Fibroblast of the conjunctiva (primary cell): ENCODE results near the gene PIP4K2C.
"Not testable (repeated sequence)": the region's sequence is repeated elsewhere in the genome, so short reads cannot be mapped to it uniquely, and the experiment has no call there.

ENCODE experiments used
- DNase-seq: peaks from one replicate; pipeline ENCODE4 v3.0.0-alpha.2; 2010; ENCODE audit warnings: low read depth

Gene PIP4K2C

GRCh38 chr12:57585156-57585555, 5.8 kb upstream of the PIP4K2C start:
- DNase-seq, result no peak

GRCh38 chr12:57586128-57586527, 4.9 kb upstream of the PIP4K2C start:
- DNase-seq, result no peak

GRCh38 chr12:57586832-57587429, 4.1 kb upstream of the PIP4K2C start:
- no peak for DNase-seq

- DNase-seq, result not testable (repeated sequence)
These were observed 1.9 kb upstream of the PIP4K2C start for GRCh38 chr12:57588951-57589610.

GRCh38 chr12:57590479-57590863, 521 bp upstream of the PIP4K2C start:
- no peak for DNase-seq

- no peak for DNase-seq
These were observed 862 bp downstream of the PIP4K2C start for GRCh38 chr12:57591782-57592325.

- no peak for DNase-seq
These were observed 1.7 kb downstream of the PIP4K2C start for GRCh38 chr12:57592551-57593165.

GRCh38 chr12:57593187-57593586, 2.2 kb downstream of the PIP4K2C start:
- DNase-seq, result no peak

- no peak for DNase-seq
These were observed 9.4 kb downstream of the PIP4K2C start for GRCh38 chr12:57600395-57600794.

- DNase-seq, result no peak
These were observed 11.6 kb downstream of the PIP4K2C start for GRCh38 chr12:57602544-57602943.

GRCh38 chr12:57603324-57603723, 12.3 kb downstream of the PIP4K2C start:
- DNase-seq, result no peak

- no peak for DNase-seq
These were observed 12.9 kb downstream of the PIP4K2C start for GRCh38 chr12:57603815-57604453.

GRCh38 chr12:57604454-57604991, 13.5 kb downstream of the PIP4K2C start, which contains the start of gene DTX3:
DTX3 (plus strand) TSS chr12:57604824; CDS start chr12:57606518, 1,694 bp downstream.
- no peak for DNase-seq

GRCh38 chr12:57604992-57605810, 14.2 kb downstream of the PIP4K2C start:
- DNase-seq, result no peak

- DNase-seq, result no peak
These were observed 14.9 kb downstream of the PIP4K2C start for GRCh38 chr12:57605811-57606311.

- no peak for DNase-seq
These were observed 15.4 kb downstream of the PIP4K2C start for GRCh38 chr12:57606399-57606798.

GRCh38 chr12:57606821-57607220, 15.8 kb downstream of the PIP4K2C start:
- DNase-seq, result no peak

- DNase-seq, result no peak
These were observed 17.1 kb downstream of the PIP4K2C start for GRCh38 chr12:57607958-57608663.

GRCh38 chr12:57609101-57609780, 18.2 kb downstream of the PIP4K2C start:
- DNase-seq, result no peak
